A673 (cell line): ENCODE data around the gene ATPAF2. TPM values are rescaled to one million over a fixed set of nuclear protein-coding genes. Genes with fewer than 3 reads are reported as not detected.

ENCODE experiments used
- BruUV-seq: library from RNA; stranded (reverse); fragments of 400-500 nt; replicated peaks from 2 replicates; lab custom pipeline; 2021; lab: Mats Ljungman, UMichigan
- CTCF ChIA-PET: fragments of 300-600 bp; sonication (Branson Sonifier 250); formaldehyde crosslinking; loops from one replicate; lab custom pipeline; 2022; ENCODE audit warnings: antibody characterized with exemption; lab: Charles Lee
- POLR2A ChIA-PET: fragments of 300-600 bp; sonication (Branson Sonifier 250); formaldehyde crosslinking; loops from one replicate; lab custom pipeline; 2022; ENCODE audit warnings: antibody characterized with exemption; ENCODE audit not compliant: low non-redundant PET; lab: Charles Lee
- DNase-seq: peaks from one replicate; pipeline ENCODE4 v3.0.0-alpha.2; 2015; ENCODE audit warnings: low spot score
- H3K27ac ChIP-seq: fragments of 200-600 bp; sonication (generic); 2 replicates; pipeline ENCODE4 v1.5.1; 2016; ENCODE audit warnings: mixed run types, low read depth, mild to moderate bottlenecking, mixed read lengths, antibody characterized with exemption, low read length; ENCODE audit not compliant: poor library complexity, severe bottlenecking
- H3K27me3 ChIP-seq: fragments of 200-600 bp; sonication (generic); replicated peaks from 2 replicates; pipeline ENCODE4 v1.6.1; 2017; ENCODE audit warnings: mixed run types, low read depth, mild to moderate bottlenecking, mixed read lengths, antibody characterized with exemption, low read length; ENCODE audit not compliant: insufficient read depth, poor library complexity
- H3K36me3 ChIP-seq: fragments of 200-600 bp; sonication (generic); 2 replicates; pipeline ENCODE4 v1.6.1; 2016; ENCODE audit warnings: mixed run types, mild to moderate bottlenecking, mixed read lengths, antibody characterized with exemption, low read length; ENCODE audit not compliant: insufficient read depth, poor library complexity, severe bottlenecking
- H3K4me1 ChIP-seq: fragments of 200-600 bp; sonication (generic); 2 replicates; pipeline ENCODE4 v1.6.1; 2017; ENCODE audit warnings: mixed run types, mild to moderate bottlenecking, mixed read lengths, antibody characterized with exemption, low read length; ENCODE audit not compliant: insufficient read depth, poor library complexity, severe bottlenecking
- H3K4me3 ChIP-seq: fragments of 200-600 bp; sonication (generic); 2 replicates; pipeline ENCODE4 v1.5.1; 2016; ENCODE audit warnings: low read depth, mixed run types, mild to moderate bottlenecking, mixed read lengths, low read length; ENCODE audit not compliant: poor library complexity, severe bottlenecking
- H3K9me3 ChIP-seq: fragments of 200-600 bp; sonication (generic); 2 replicates; pipeline ENCODE4 v1.6.1; 2016; ENCODE audit warnings: mixed run types, low read depth, mild to moderate bottlenecking, mixed read lengths, antibody characterized with exemption, low read length; ENCODE audit not compliant: poor library complexity, severe bottlenecking
- CTCF ChIP-seq: fragments of 300-800, 200-600 bp; sonication (generic); conservative IDR thresholded peaks from 2 replicates; pipeline ENCODE4 v1.5.1; 2017; ENCODE audit warnings: low read depth, mild to moderate bottlenecking, antibody characterized with exemption, low read length, moderate library complexity, mixed read lengths
- EZH2 ChIP-seq: fragments of 200-600 bp; sonication (generic); IDR thresholded peaks from 2 replicates; pipeline ENCODE4 v1.6.1; 2017; ENCODE audit warnings: borderline replicate concordance, low read depth, mild to moderate bottlenecking, mixed read lengths, antibody characterized with exemption, low read length; ENCODE audit not compliant: poor library complexity, severe bottlenecking
- intact Hi-C: fragments of 100-400 bp; cut with micrococcal nuclease; formaldehyde crosslinking; loops from one replicate; pipeline ENCODE4 v1.10.0; 2022; ENCODE audit not compliant: unreplicated experiment
- total RNA-seq: library from RNA; stranded (reverse); gene quantifications from 2 replicates; pipeline ENCODE4 v1.2.3, GENCODE V29; 2021

The ATPAF2 gene
- total RNA-seq, 1 experiment from 2014 or later, result 30.5 TPM

GRCh38 chr17:17985555-17985954 is 53.4 kb downstream of the ATPAF2 start:
- no peak overlapping the region for H3K4me3 ChIP-seq
- intact Hi-C loops, result no loop called here
- H3K27me3 ChIP-seq, result no peaks in the 10 kb centered on the region
- peak; percentile 40 for TF ChIP-seq CTCF
- no peak for TF ChIP-seq EZH2
- peak; percentile 35 for DNase-seq
- H3K9me3 ChIP-seq, result no peaks in the 10 kb centered on the region
- ChIA-PET POLR2A (no interaction called here), CTCF (interaction anchor here (0.8 kb wide), 1 partner anchor 48 kb away, joined by 3 read pairs; no protein-coding TSS in a partner anchor)
- no peak overlapping the region for H3K27ac ChIP-seq
- no peaks in the 10 kb centered on the region for H3K36me3 ChIP-seq
- H3K4me1 ChIP-seq, result no peaks in the 10 kb centered on the region
- BruUV-seq, result no TSS peak

- no peaks in the 10 kb centered on the region for H3K4me1 ChIP-seq
- DNase-seq, result no peak
- no peak overlapping the region for H3K27ac ChIP-seq
- ChIA-PET CTCF (interaction anchor here (0.5 to 0.8 kb wide), 2 partner anchors 48 to 290 kb away, joined by 3 to 8 read pairs; no protein-coding TSS in a partner anchor), POLR2A (no interaction called here)
- no peaks in the 10 kb centered on the region for H3K27me3 ChIP-seq
- no peaks in the 10 kb centered on the region for H3K36me3 ChIP-seq
- H3K9me3 ChIP-seq, result no peaks in the 10 kb centered on the region
- H3K4me3 ChIP-seq, result no peak overlapping the region
- intact Hi-C loops, result no loop called here
- no TSS peak for BruUV-seq
- TF ChIP-seq EZH2 (no peak), CTCF (no peak)
These were observed 53.8 kb downstream of the ATPAF2 start for GRCh38 chr17:17985153-17985552.

GRCh38 chr17:17983776-17984175 is 55.2 kb downstream of the ATPAF2 start:
- no peak for TF ChIP-seq EZH2
- no peak for TF ChIP-seq CTCF
- Histone ChIP-seq H3K27me3 (no peaks in the 10 kb centered on the region), H3K36me3 (no peaks in the 10 kb centered on the region), H3K4me3 (no peak overlapping the region), H3K27ac (no peak overlapping the region), H3K4me1 (no peaks in the 10 kb centered on the region), H3K9me3 (no peaks in the 10 kb centered on the region)
- intact Hi-C loops, result no loop called here
- CTCF ChIA-PET, result no interaction called here
- no TSS peak for BruUV-seq
- DNase-seq, result no peak
- POLR2A ChIA-PET, result no interaction called here
